ENCODE data around the gene LPCAT1. TPM values are rescaled to one million over a fixed set of nuclear protein-coding genes. Genes with fewer than 3 reads are reported as not detected.

Gene LPCAT1
- total RNA-seq, 3 donors from 2014 or later (not counting 1 experiment from before 2014, with no cell fraction given), result 196 to 302 (median 252) TPM

- ATAC-seq, result no peak
- Mint-ChIP-seq H3K27me3 (ENCODE audit: low read depth in 2 of 2) (peaks cover 0 to 6% of the 10 kb centered on the region in 2 donors), H3K27ac (no peak overlapping the region), H3K4me1 (no peaks in the 10 kb centered on the region), H3K36me3 (peaks cover 17% of the 10 kb centered on the region), H3K9me3 (peaks cover 9 to 12% of the 10 kb centered on the region in 2 donors), H3K4me3 (no peak overlapping the region)
- Histone ChIP-seq H3K27ac (ENCODE audit: low read length) (no peak overlapping the region), H3K36me3 (ENCODE audit: control insufficient read depth, insufficient read depth, low read length) (no peaks in the 10 kb centered on the region), H3K4me3 (ENCODE audit: low read length) (no peak overlapping the region), H3K9me3 (ENCODE audit: control insufficient read depth, insufficient read depth, low read length) (peaks cover 10% of the 10 kb centered on the region), H3K27me3 (ENCODE audit: control insufficient read depth, insufficient read depth, low read length) (no peaks in the 10 kb centered on the region), H3K4me1 (ENCODE audit: control insufficient read depth, insufficient read depth, low read length) (no peaks in the 10 kb centered on the region)
- intact Hi-C loops (cut with micrococcal nuclease), result no loop called here
- TF ChIP-seq CTCF (IDR thresholded peaks at IDR 0.05), result no peak
- no peak for DNase-seq
- WGBS (ENCODE audit: insufficient coverage), result 90% methylated on average over 26 of the region's 26 CpGs
These were observed 93.5 kb downstream of the LPCAT1 start for GRCh38 chr5:1430121-1430795.

GRCh38 chr5:1429496-1429895 is 94.3 kb downstream of the LPCAT1 start:
- Mint-ChIP-seq H3K36me3 (peaks cover 17% of the 10 kb centered on the region), H3K4me1 (no peaks in the 10 kb centered on the region), H3K9me3 (peaks cover 9 to 12% of the 10 kb centered on the region in 2 donors), H3K27ac (no peak overlapping the region), H3K4me3 (no peak overlapping the region), H3K27me3 (ENCODE audit: low read depth in 2 of 2) (peaks cover 0 to 13% of the 10 kb centered on the region in 2 donors)
- H3K9me3 ChIP-seq (ENCODE audit: control insufficient read depth, insufficient read depth, low read length), result peaks cover 10% of the 10 kb centered on the region
- no peak overlapping the region for H3K4me3 ChIP-seq (ENCODE audit: low read length)
- 98% methylated on average over 5 of the region's 5 CpGs for WGBS (ENCODE audit: insufficient coverage)
- no peaks in the 10 kb centered on the region for H3K36me3 ChIP-seq (ENCODE audit: control insufficient read depth, insufficient read depth, low read length)
- H3K27ac ChIP-seq (ENCODE audit: low read length), result no peak overlapping the region
- DNase-seq, result no peak
- intact Hi-C loops (cut with micrococcal nuclease), result no loop called here
- H3K27me3 ChIP-seq (ENCODE audit: control insufficient read depth, insufficient read depth, low read length), result no peaks in the 10 kb centered on the region
- H3K4me1 ChIP-seq (ENCODE audit: control insufficient read depth, insufficient read depth, low read length), result no peaks in the 10 kb centered on the region
- no peak for ATAC-seq
- no peak for TF ChIP-seq CTCF (IDR thresholded peaks at IDR 0.05)

GRCh38 chr5:1429066-1429465 is 94.7 kb downstream of the LPCAT1 start:
- Histone ChIP-seq H3K27me3 (ENCODE audit: control insufficient read depth, insufficient read depth, low read length) (no peaks in the 10 kb centered on the region), H3K36me3 (ENCODE audit: control insufficient read depth, insufficient read depth, low read length) (no peaks in the 10 kb centered on the region), H3K4me1 (ENCODE audit: control insufficient read depth, insufficient read depth, low read length) (no peaks in the 10 kb centered on the region), H3K27ac (ENCODE audit: low read length) (no peak overlapping the region), H3K4me3 (ENCODE audit: low read length) (no peak overlapping the region), H3K9me3 (ENCODE audit: control insufficient read depth, insufficient read depth, low read length) (peaks cover 10% of the 10 kb centered on the region)
- Mint-ChIP-seq H3K27me3 (ENCODE audit: low read depth in 2 of 2) (peaks cover 3 to 15% of the 10 kb centered on the region in 2 donors), H3K9me3 (peaks cover 9 to 12% of the 10 kb centered on the region in 2 donors), H3K4me3 (no peak overlapping the region), H3K27ac (no peak overlapping the region), H3K4me1 (no peaks in the 10 kb centered on the region), H3K36me3 (peaks cover 17% of the 10 kb centered on the region)
- 88% methylated on average over 7 of the region's 7 CpGs for WGBS (ENCODE audit: insufficient coverage)
- intact Hi-C loops (cut with micrococcal nuclease), result no loop called here
- DNase-seq (no peak), ATAC-seq (no peak)
- TF ChIP-seq CTCF (IDR thresholded peaks at IDR 0.05), result no peak

GRCh38 chr5:1428107-1428506 is 95.7 kb downstream of the LPCAT1 start:
- no peak overlapping the region for H3K4me3 ChIP-seq (ENCODE audit: low read length)
- intact Hi-C loops (cut with micrococcal nuclease), result no loop called here
- Mint-ChIP-seq H3K36me3 (peaks cover 17% of the 10 kb centered on the region), H3K27me3 (ENCODE audit: low read depth in 2 of 2) (peaks cover 4 to 15% of the 10 kb centered on the region in 2 donors), H3K27ac (no peak overlapping the region), H3K4me3 (no peak overlapping the region), H3K4me1 (no peaks in the 10 kb centered on the region), H3K9me3 (peaks cover 9 to 12% of the 10 kb centered on the region in 2 donors)
- peaks cover 10% of the 10 kb centered on the region for H3K9me3 ChIP-seq (ENCODE audit: control insufficient read depth, insufficient read depth, low read length)
- H3K4me1 ChIP-seq (ENCODE audit: control insufficient read depth, insufficient read depth, low read length), result no peaks in the 10 kb centered on the region
- H3K27ac ChIP-seq (ENCODE audit: low read length), result no peak overlapping the region
- TF ChIP-seq CTCF (IDR thresholded peaks at IDR 0.05), result no peak
- no CpG with 5 or more reads among the region's 1 CpG for WGBS (ENCODE audit: insufficient coverage)
- DNase-seq (no peak), ATAC-seq (no peak)
- H3K36me3 ChIP-seq (ENCODE audit: control insufficient read depth, insufficient read depth, low read length), result no peaks in the 10 kb centered on the region
- H3K27me3 ChIP-seq (ENCODE audit: control insufficient read depth, insufficient read depth, low read length), result no peaks in the 10 kb centered on the region
